Colonic mucosa (tissue), 4 donors: ENCODE results near the gene NPAS3. TPM values are rescaled to one million over a fixed set of nuclear protein-coding genes. Genes with fewer than 3 reads are reported as not detected.

Experiments used
- DNase-seq: peaks from one replicate; pipeline ENCODE4 v3.0.0-alpha.2; 2020
- H3K27ac ChIP-seq: fragments of 200-600 bp; one replicate; pipeline ENCODE4 v1.8.0; 2021
- H3K27me3 ChIP-seq: fragments of 200-600 bp; one replicate; pipeline ENCODE4 v1.8.0; 2021
- H3K36me3 ChIP-seq: fragments of 200-600 bp; one replicate; pipeline ENCODE4 v1.8.0; 2021
- H3K4me1 ChIP-seq: fragments of 200-600 bp; one replicate; pipeline ENCODE4 v1.8.0; 2021; ENCODE audit warnings: mild to moderate bottlenecking
- H3K4me3 ChIP-seq: fragments of 200-600 bp; one replicate; pipeline ENCODE4 v1.8.0; 2021
- H3K9ac ChIP-seq, 2 donors: one replicate each; pipeline ENCODE4 v1.7.0; 2013; ENCODE audit warnings: control low read depth in 2 of 2, low read depth in 2 of 2, low read length in 2 of 2
- H3K9me3 ChIP-seq: fragments of 200-600 bp; one replicate; pipeline ENCODE4 v1.8.0; 2021
- CTCF ChIP-seq: fragments of 200-600 bp; IDR thresholded peaks from one replicate; pipeline ENCODE4 v1.8.0; 2022; ENCODE audit warnings: antibody characterized with exemption, mild to moderate bottlenecking
- intact Hi-C: fragments of 100-400 bp; cut with DNase I; formaldehyde crosslinking; loops from one replicate; pipeline ENCODE4 v1.14.1; 2022
- total RNA-seq, 2 donors: library from RNA; stranded (reverse); fragmentation: NEBNext Ultra II Directional in 1 of 2; extraction: Animal tissue kit (Norgen Biotek cat#: 25700) in 1 of 2; gene quantifications; one replicate each; pipeline ENCODE4 v1.2.1, GENCODE V29; 2021
- donor health status: healthy.
- donor health status: DM: no; HTN: no; CAD: no.
- donor health status: DM: no; HTN: no; CAD: no.

Gene NPAS3
- total RNA-seq, 2 donors from 2014 or later = 0.79 to 1.6 TPM

GRCh38 chr14:33720284-33720787, 781.7 kb downstream of the NPAS3 start:
- TF ChIP-seq CTCF = no peak
- intact Hi-C loops = no loop called here
- Histone ChIP-seq H3K9ac (no peak overlapping the region), H3K27ac (no peak overlapping the region), H3K9me3 (no peaks in the 10 kb centered on the region), H3K4me3 (no peak overlapping the region), H3K27me3 (no peaks in the 10 kb centered on the region), H3K4me1 (no peaks in the 10 kb centered on the region), H3K36me3 (no peaks in the 10 kb centered on the region)
- no peak for DNase-seq

GRCh38 chr14:33726685-33727084, 788.0 kb downstream of the NPAS3 start:
- no peaks in the 10 kb centered on the region for H3K4me1 ChIP-seq
- no peak overlapping the region for H3K27ac ChIP-seq
- no peaks in the 10 kb centered on the region for H3K36me3 ChIP-seq
- no peak overlapping the region for H3K9ac ChIP-seq
- DNase-seq = no peak
- H3K4me3 ChIP-seq = no peak overlapping the region
- intact Hi-C loops = no loop called here
- H3K27me3 ChIP-seq = no peaks in the 10 kb centered on the region
- no peak for TF ChIP-seq CTCF
- H3K9me3 ChIP-seq = no peaks in the 10 kb centered on the region

- H3K36me3 ChIP-seq = no peaks in the 10 kb centered on the region
- no peak overlapping the region for H3K27ac ChIP-seq
- H3K9ac ChIP-seq = no peak overlapping the region
- no peaks in the 10 kb centered on the region for H3K4me1 ChIP-seq
- H3K27me3 ChIP-seq = no peaks in the 10 kb centered on the region
- no peak overlapping the region for H3K4me3 ChIP-seq
- no peaks in the 10 kb centered on the region for H3K9me3 ChIP-seq
- intact Hi-C loops = no loop called here
- DNase-seq = no peak
- no peak for TF ChIP-seq CTCF
Observed at GRCh38 chr14:33727606-33728005, 788.9 kb downstream of the NPAS3 start.

- Histone ChIP-seq H3K4me3 (no peak overlapping the region), H3K9me3 (no peaks in the 10 kb centered on the region), H3K27ac (no peak overlapping the region), H3K4me1 (no peaks in the 10 kb centered on the region), H3K36me3 (no peaks in the 10 kb centered on the region), H3K27me3 (no peaks in the 10 kb centered on the region), H3K9ac (no peak overlapping the region)
- intact Hi-C loops = no loop called here
- no peak for TF ChIP-seq CTCF
- DNase-seq = no peak
Observed at GRCh38 chr14:33728010-33728498, 789.4 kb downstream of the NPAS3 start.

- no peak overlapping the region for H3K4me3 ChIP-seq
- no peaks in the 10 kb centered on the region for H3K36me3 ChIP-seq
- intact Hi-C loops = no loop called here
- H3K9me3 ChIP-seq = no peaks in the 10 kb centered on the region
- no peak for DNase-seq
- no peaks in the 10 kb centered on the region for H3K4me1 ChIP-seq
- H3K27me3 ChIP-seq = no peaks in the 10 kb centered on the region
- no peak overlapping the region for H3K27ac ChIP-seq
- H3K9ac ChIP-seq = no peak overlapping the region
- TF ChIP-seq CTCF = no peak
Observed at GRCh38 chr14:33730156-33730555, 791.5 kb downstream of the NPAS3 start.
